ENCODE results near the gene APC2. TPM values are rescaled to one million over a fixed set of nuclear protein-coding genes. Genes with fewer than 3 reads are reported as not detected.

APC2 gene
- total and polyA plus RNA-seq, 7 donors = 0.01 to 0.06 (median 0.04) TPM; not detected in 1

GRCh38 chr19:1494115-1494815, 44.3 kb downstream of the APC2 start:
- H3K27me3 ChIP-seq (ENCODE audit: insufficient read depth in 3 of 3, low read length in 2 of 3) = peaks cover 0 to 17% (median 5%) of the 10 kb centered on the region in 3 donors
- H3K9me3 ChIP-seq = no peaks in the 10 kb centered on the region
- no peak overlapping the region for H3K4me3 ChIP-seq
- H3K36me3 ChIP-seq (ENCODE audit: insufficient read depth in 1 of 2, low read depth in 1 of 2) = no peaks in the 10 kb centered on the region
- DNase-seq (no peak), ATAC-seq (no peak)
- H3K4me1 ChIP-seq = peaks cover 7% of the 10 kb centered on the region
- 50 to 60% (median 52%) methylated on average over 15 of the region's 15 CpGs for WGBS, 3 donors
- no peak overlapping the region for H3K27ac ChIP-seq
- no peak for TF ChIP-seq CTCF (IDR thresholded peaks at IDR 0.05)
- intact Hi-C loops (cut with DNase I) = no loop called here

GRCh38 chr19:1495051-1495798, 45.3 kb downstream of the APC2 start:
- DNase-seq (no peak), ATAC-seq (no peak)
- Histone ChIP-seq H3K27ac (no peak overlapping the region), H3K4me3 (no peak overlapping the region), H3K36me3 (ENCODE audit: insufficient read depth in 1 of 2, low read depth in 1 of 2) (no peaks in the 10 kb centered on the region), H3K4me1 (peaks cover 7% of the 10 kb centered on the region), H3K9me3 (no peaks in the 10 kb centered on the region), H3K27me3 (ENCODE audit: insufficient read depth in 3 of 3, low read length in 2 of 3) (peaks cover 0 to 17% (median 5%) of the 10 kb centered on the region in 3 donors)
- intact Hi-C loops (cut with DNase I) = no loop called here
- WGBS, 3 donors = 78 to 85% (median 81%) methylated on average over 36 to 37 of the region's 37 CpGs
- TF ChIP-seq CTCF (IDR thresholded peaks at IDR 0.05) = no peak

DNA sequence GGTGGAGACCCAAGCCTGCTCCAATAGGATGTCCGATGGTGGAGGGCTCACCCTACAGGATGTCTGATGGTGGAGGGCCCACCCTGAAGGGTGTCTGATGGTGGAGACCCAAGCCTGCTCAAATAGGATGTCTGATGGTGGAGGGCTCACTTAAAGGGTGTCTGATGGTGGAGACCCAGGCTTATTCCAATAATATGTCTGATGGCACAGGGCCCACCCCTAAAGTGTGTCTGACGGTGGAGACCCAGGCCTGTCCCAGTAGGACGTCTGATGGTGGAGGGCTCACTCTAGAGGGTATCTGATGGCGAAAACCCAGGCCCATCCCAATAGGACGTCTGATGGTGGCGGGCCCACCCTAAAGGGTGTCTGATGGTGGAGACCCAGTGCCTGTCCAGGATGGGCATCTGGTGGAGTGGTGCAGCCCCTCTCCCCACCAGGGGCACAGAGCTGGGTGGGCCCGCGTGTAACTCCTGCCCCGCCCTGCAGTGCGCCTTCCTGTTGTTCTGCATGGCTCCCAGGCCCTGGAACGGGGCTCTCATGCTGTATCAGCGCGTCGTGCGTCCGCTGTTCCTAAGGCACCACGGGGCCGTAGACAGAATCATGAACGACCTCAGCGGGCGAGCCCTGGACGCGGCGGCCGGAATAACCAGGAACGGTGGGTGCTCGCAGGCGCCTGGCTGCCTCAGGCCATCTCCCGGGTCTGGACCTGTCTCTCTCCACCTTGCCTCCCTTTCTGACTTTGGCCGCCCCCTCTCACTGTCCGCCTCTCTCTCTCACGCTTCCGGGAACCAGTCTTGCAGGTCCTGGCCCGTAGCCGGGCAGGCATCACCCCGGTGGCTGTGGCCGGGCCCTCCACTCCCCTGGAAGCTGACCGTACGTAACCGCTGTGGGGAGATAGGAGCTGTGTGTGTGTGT, 46.1 kb downstream of the APC2 start:
- Histone ChIP-seq H3K4me1 (peaks cover 7% of the 10 kb centered on the region), H3K27ac (no peak overlapping the region), H3K36me3 (ENCODE audit: insufficient read depth in 1 of 2, low read depth in 1 of 2) (no peaks in the 10 kb centered on the region), H3K4me3 (no peak overlapping the region), H3K27me3 (ENCODE audit: insufficient read depth in 3 of 3, low read length in 2 of 3) (peaks cover 0 to 17% (median 5%) of the 10 kb centered on the region in 3 donors), H3K9me3 (no peaks in the 10 kb centered on the region)
- intact Hi-C loops (cut with DNase I) = no loop called here
- whole genome bisulfite sequencing, 3 donors = 74 to 76% (median 74%) methylated on average over 38 to 40 of the region's 40 CpGs
- DNase-seq = no peak
- TF ChIP-seq CTCF (IDR thresholded peaks at IDR 0.05) = no peak
- ATAC-seq = no peak

- intact Hi-C loops (cut with DNase I) = no loop called here
- Histone ChIP-seq H3K4me1 (no peaks in the 10 kb centered on the region), H3K27ac (no peak overlapping the region), H3K4me3 (no peak overlapping the region), H3K36me3 (ENCODE audit: insufficient read depth in 1 of 2, low read depth in 1 of 2) (no peaks in the 10 kb centered on the region), H3K9me3 (no peaks in the 10 kb centered on the region), H3K27me3 (ENCODE audit: insufficient read depth in 3 of 3, low read length in 2 of 3) (peaks cover 0 to 20% (median 7%) of the 10 kb centered on the region in 3 donors)
- ATAC-seq (no peak), DNase-seq (no peak)
- 59 to 60% (median 60%) methylated on average over 39 of the region's 39 CpGs for WGBS, 3 donors
- no peak for TF ChIP-seq CTCF (IDR thresholded peaks at IDR 0.05)
Observed at GRCh38 chr19:1496714-1497577, 47.0 kb downstream of the APC2 start.
